K562 treated with DMSO at 1 percent for 48 hours (cell line): ENCODE measurements around the gene TRIM51. TPM values are rescaled to one million over a fixed set of nuclear protein-coding genes. Genes with fewer than 3 reads are reported as not detected.

Experiments
- total RNA-seq: library from RNA; unstranded; fragments of 300-600 nt; gene quantifications from 2 replicates; pipeline ENCODE4 v1.2.3, GENCODE V29; 2022; ENCODE audit warnings: low replicate concordance; ENCODE audit errors: extremely low read depth

The TRIM51 gene, protein sequence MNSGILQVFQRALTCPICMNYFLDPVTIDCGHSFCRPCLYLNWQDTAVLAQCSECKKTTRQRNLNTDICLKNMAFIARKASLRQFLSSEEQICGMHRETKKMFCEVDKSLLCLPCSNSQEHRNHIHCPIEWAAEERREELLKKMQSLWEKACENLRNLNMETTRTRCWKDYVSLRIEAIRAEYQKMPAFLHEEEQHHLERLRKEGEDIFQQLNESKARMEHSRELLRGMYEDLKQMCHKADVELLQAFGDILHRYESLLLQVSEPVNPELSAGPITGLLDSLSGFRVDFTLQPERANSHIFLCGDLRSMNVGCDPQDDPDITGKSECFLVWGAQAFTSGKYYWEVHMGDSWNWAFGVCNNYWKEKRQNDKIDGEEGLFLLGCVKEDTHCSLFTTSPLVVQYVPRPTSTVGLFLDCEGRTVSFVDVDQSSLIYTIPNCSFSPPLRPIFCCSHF
- total RNA-seq, result not detected in 2 replicates

GRCh38 chr11:55882997-55883396 lies at the start of gene TRIM51:
Gene TRIM51, plus strand, starts transcription at chr11:55883297. Its CDS starts 2,132 bp downstream, at chr11:55885429.

GRCh38 chr11:55838452-55838851 lies 44.6 kb upstream of the TRIM51 start, which contains the start of gene OR5D16:
Gene OR5D16, plus strand, starts transcription at chr11:55838752. Its CDS starts 0 bp downstream, at chr11:55838752.

GRCh38 chr11:55914482-55914881 lies 31.4 kb downstream of the TRIM51 start, which contains the start of gene OR5W2:
Gene OR5W2, minus strand, starts transcription at chr11:55914582. Its CDS starts 0 bp downstream, at chr11:55914582.

DNA sequence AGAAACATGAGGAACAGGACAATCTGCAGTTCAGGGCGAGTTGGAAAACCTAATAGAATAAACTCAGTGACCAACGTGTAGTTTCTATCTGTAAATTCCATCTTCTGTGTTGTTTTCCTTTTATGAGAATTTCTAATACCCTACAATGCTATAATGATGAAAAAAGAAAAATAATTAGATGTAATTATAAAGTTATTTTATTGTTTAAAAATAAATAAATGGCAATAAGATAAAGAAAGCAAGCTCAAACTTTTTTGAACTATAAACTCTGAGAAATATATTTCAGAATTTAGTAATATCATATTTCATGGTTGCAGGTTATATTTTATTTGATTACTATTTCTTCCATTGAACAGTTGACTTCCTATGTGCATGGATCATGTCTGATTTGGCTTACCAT lies 53.2 kb downstream of the TRIM51 start, which contains the start of gene OR5I1:
Gene OR5I1, minus strand, starts transcription at position 101 of the 400 bp plus-strand sequence. Its CDS starts 0 bp downstream, at position 101.

Other genes with a start within 250 kb of the TRIM51 start
- gene OR4P4, start 248.2 kb upstream of the TRIM51 start, total RNA-seq, result not detected in 2 replicates
- gene OR4S2, start 235.0 kb upstream of the TRIM51 start, total RNA-seq, result not detected in 2 replicates
- not detected in 2 replicates for gene OR4C6, start 221.1 kb upstream of the TRIM51 start, total RNA-seq
- gene OR5D13, start 109.9 kb upstream of the TRIM51 start, total RNA-seq, result not detected in 2 replicates
- gene OR5D14, start 87.7 kb upstream of the TRIM51 start, total RNA-seq, result not detected in 2 replicates
- not detected in 2 replicates for gene OR5L1, start 71.9 kb upstream of the TRIM51 start, total RNA-seq
- not detected in 2 replicates for gene OR5D18, start 63.7 kb upstream of the TRIM51 start, total RNA-seq
- not detected in 2 replicates for gene OR5L2, start 56.1 kb upstream of the TRIM51 start, total RNA-seq
- gene OR5D16, start 44.5 kb upstream of the TRIM51 start, total RNA-seq, result not detected in 2 replicates
- gene OR5W2, start 31.3 kb downstream of the TRIM51 start, total RNA-seq, result not detected in 2 replicates
- gene OR5I1, start 53.1 kb downstream of the TRIM51 start, total RNA-seq, result not detected in 2 replicates
- not detected in 2 replicates for gene OR10AG1, start 86.6 kb downstream of the TRIM51 start, total RNA-seq
- gene OR5F1, start 111.3 kb downstream of the TRIM51 start, total RNA-seq, result not detected in 2 replicates
- not detected in 2 replicates for gene OR5AS1, start 144.4 kb downstream of the TRIM51 start, total RNA-seq
- not detected in 2 replicates for gene OR8I2, start 210.0 kb downstream of the TRIM51 start, total RNA-seq
- gene OR8H2, start 220.4 kb downstream of the TRIM51 start, total RNA-seq, result not detected in 2 replicates
- gene OR8H3, start 239.1 kb downstream of the TRIM51 start, total RNA-seq, result not detected in 2 replicates